Neuronal stem cell (in vitro differentiated cells): ENCODE data around the gene ACACA.

Experiments
- DNase-seq: peaks from one replicate; pipeline ENCODE4 v3.0.0-alpha.2; 2013; ENCODE audit warnings: low spot score
- H2AFZ ChIP-seq: one replicate; pipeline ENCODE4 v1.6.1; 2013; ENCODE audit warnings: mild to moderate bottlenecking, low read length, inconsistent platforms
- H2AK5ac ChIP-seq: 2 replicates; pipeline ENCODE4 v1.6.1; 2013; ENCODE audit warnings: low read depth, mild to moderate bottlenecking, inconsistent platforms, low read length, moderate library complexity, mixed read lengths
- H2BK120ac ChIP-seq: 2 replicates; pipeline ENCODE4 v1.6.1; 2013; ENCODE audit warnings: low read depth, mild to moderate bottlenecking, inconsistent platforms, low read length, moderate library complexity, mixed read lengths
- H2BK12ac ChIP-seq: one replicate; pipeline ENCODE4 v1.6.1; 2013; ENCODE audit warnings: low read length, inconsistent platforms
- H2BK15ac ChIP-seq: 2 replicates; pipeline ENCODE4 v1.6.1; 2013; ENCODE audit warnings: mild to moderate bottlenecking, low read length, inconsistent platforms, mixed read lengths
- H2BK5ac ChIP-seq: one replicate; pipeline ENCODE4 v1.6.1; 2013; ENCODE audit warnings: inconsistent platforms, mild to moderate bottlenecking, low read length, moderate library complexity
- H3K14ac ChIP-seq: one replicate; pipeline ENCODE4 v1.6.1; 2013; ENCODE audit warnings: low read length, inconsistent platforms
- H3K18ac ChIP-seq: 2 replicates; pipeline ENCODE4 v1.6.1; 2013; ENCODE audit warnings: low read length, inconsistent platforms
- H3K23ac ChIP-seq: 2 replicates; pipeline ENCODE4 v1.6.1; 2013; ENCODE audit warnings: low read depth, mild to moderate bottlenecking, mixed read lengths, low read length, inconsistent platforms; ENCODE audit not compliant: poor library complexity
- H3K27ac ChIP-seq: replicated peaks from 3 replicates; pipeline ENCODE4 v1.5.1; 2013; ENCODE audit warnings: low read length, inconsistent platforms
- H3K27me3 ChIP-seq, 3 experiments: 2 replicates each; pipeline ENCODE4 v1.6.1; 2013; ENCODE audit warnings: low read length in 3 of 3, mild to moderate bottlenecking in 2 of 3, inconsistent platforms in 1 of 3, low read depth in 1 of 3, mixed read lengths in 1 of 3, moderate library complexity in 1 of 3; ENCODE audit not compliant: control insufficient read depth in 3 of 3, insufficient read depth in 3 of 3
- H3K36me3 ChIP-seq, 2 donors: replicated peaks in 1 of 2; 2 replicates each; pipeline ENCODE4 v1.6.1; 2013; ENCODE audit warnings: low read length in 2 of 2; ENCODE audit not compliant: control insufficient read depth in 2 of 2, insufficient read depth in 2 of 2
- H3K4ac ChIP-seq: 2 replicates; pipeline ENCODE4 v1.6.1; 2013; ENCODE audit warnings: inconsistent platforms, mild to moderate bottlenecking, low read length, moderate library complexity
- H3K4me1 ChIP-seq, 2 donors: 1 replicate in 1 of 2; 2 replicates in 1 of 2; pipeline ENCODE4 v1.6.1; 2013; ENCODE audit warnings: low read length in 2 of 2, low read depth in 1 of 2; ENCODE audit not compliant: control insufficient read depth in 2 of 2, insufficient read depth in 1 of 2
- H3K4me2 ChIP-seq: one replicate; pipeline ENCODE4 v1.6.1; 2013; ENCODE audit warnings: mild to moderate bottlenecking, low read length, inconsistent platforms; ENCODE audit not compliant: insufficient read depth, poor library complexity, severe bottlenecking
- H3K4me3 ChIP-seq, 2 donors: 2 replicates each; pipeline ENCODE4 v1.5.1; 2013; ENCODE audit warnings: low read length in 2 of 2, mild to moderate bottlenecking in 2 of 2, inconsistent platforms in 1 of 2, moderate library complexity in 1 of 2
- H3K79me1 ChIP-seq: one replicate; pipeline ENCODE4 v1.6.1; 2013; ENCODE audit warnings: low read depth, mild to moderate bottlenecking, inconsistent platforms, low read length, moderate library complexity
- H3K9ac ChIP-seq: one replicate; pipeline ENCODE4 v1.6.1; 2013; ENCODE audit warnings: mild to moderate bottlenecking, low read depth, low read length, inconsistent platforms; ENCODE audit not compliant: poor library complexity
- H3K9me3 ChIP-seq, 2 donors: replicated peaks in 1 of 2; 2 replicates each; pipeline versions ENCODE3 to v1.6.1; 2013; ENCODE audit warnings: low read length in 2 of 2, mild to moderate bottlenecking in 2 of 2, inconsistent platforms in 1 of 2, low read depth in 1 of 2, mixed read lengths in 1 of 2, moderate library complexity in 1 of 2; ENCODE audit not compliant: control insufficient read depth in 2 of 2, insufficient read depth in 1 of 2
- H4K8ac ChIP-seq: one replicate; pipeline ENCODE4 v1.6.1; 2013; ENCODE audit warnings: low read depth, mild to moderate bottlenecking, inconsistent platforms, low read length, moderate library complexity
- H4K91ac ChIP-seq: one replicate; pipeline ENCODE4 v1.6.1; 2013; ENCODE audit warnings: low read length, low read depth, mild to moderate bottlenecking, inconsistent platforms; ENCODE audit not compliant: poor library complexity
- WGBS, 2 donors: extraction: QIAGEN DNeasy Blood & Tissue Kit; methylation state at CpG; one replicate each; pipeline ENCODE4 v1.1.7; 2013; ENCODE audit warnings: missing lambda C conversion rate in 2 of 2, mixed read lengths in 1 of 2; ENCODE audit not compliant: insufficient read length in 2 of 2, insufficient replicate concordance in 1 of 2; ENCODE audit errors: extremely low coverage in 2 of 2; 5-methylcytosine and 5-hydroxymethylcytosine counted together

ACACA gene

DNA sequence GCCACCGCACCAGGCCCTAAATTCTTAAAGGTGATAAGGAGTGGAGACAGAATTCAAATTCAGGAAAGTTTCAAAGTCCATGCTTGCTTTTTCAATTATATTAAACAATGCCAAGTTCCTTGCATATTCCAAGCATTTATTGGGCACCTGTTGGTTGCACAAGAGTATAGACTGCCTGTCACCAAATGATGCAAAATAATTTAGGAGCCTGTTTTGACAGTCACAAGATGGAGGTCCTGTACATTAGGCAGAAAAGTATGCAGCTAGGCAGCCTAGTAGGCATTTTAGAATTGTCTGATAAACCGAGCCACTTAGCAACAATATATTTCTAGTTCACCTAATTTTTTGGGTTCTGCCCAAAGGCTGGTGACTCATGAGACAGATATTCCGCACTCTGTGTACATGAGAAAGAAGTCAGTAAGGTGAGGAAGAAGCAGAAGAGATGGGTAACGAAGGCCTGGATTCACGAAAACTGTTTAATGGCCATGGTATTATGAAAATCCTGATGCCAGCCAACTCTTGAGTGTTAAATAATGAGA, 7.3 kb downstream of the ACACA start:
- Histone ChIP-seq H3K36me3 (peaks cover 0 to 12% of the 10 kb centered on the region in 2 donors), H3K23ac (no peak overlapping the region), H3K9ac (no peak overlapping the region), H2AK5ac (no peak overlapping the region), H3K79me1 (no peaks in the 10 kb centered on the region), H2BK12ac (no peak overlapping the region), H2AFZ (no peak overlapping the region), H2BK120ac (no peak overlapping the region), H3K14ac (no peak overlapping the region), H4K8ac (no peak overlapping the region), H3K4me2 (no peak overlapping the region), H3K9me3 (no peaks in the 10 kb centered on the region), H2BK5ac (no peak overlapping the region), H3K27me3 (no peaks in the 10 kb centered on the region), H2BK15ac (no peak overlapping the region), H4K91ac (no peak overlapping the region), H3K4ac (no peak overlapping the region), H3K4me3 (no peak overlapping the region), H3K4me1 (no peaks in the 10 kb centered on the region), H3K27ac (no peak overlapping the region), H3K18ac (no peak overlapping the region)
- no CpG with 5 or more reads among the region's 5 CpGs for WGBS, 2 donors
- DNase-seq: no peak

DNA sequence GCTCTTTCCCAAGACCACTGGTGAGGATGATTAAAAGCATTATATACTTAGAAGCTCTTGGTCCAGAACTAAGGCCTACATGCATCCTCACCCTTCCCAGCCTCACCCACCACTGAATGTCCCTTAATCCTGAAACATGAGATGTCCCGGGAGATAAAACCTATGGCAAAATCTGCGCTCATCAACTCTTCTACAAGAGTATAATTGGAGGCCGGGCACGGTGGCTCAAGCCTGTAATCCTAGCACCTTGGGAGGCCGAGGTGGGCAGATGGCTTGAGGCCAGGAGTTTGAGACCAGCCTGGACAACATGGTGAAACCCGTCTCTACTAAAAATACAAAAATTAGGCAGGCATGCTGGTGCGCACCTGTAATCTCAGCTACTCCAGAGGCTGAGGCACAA, 13.3 kb downstream of the ACACA start:
- no CpG with 5 or more reads among the region's 7 CpGs for WGBS, 2 donors
- H3K14ac ChIP-seq: no peak overlapping the region
- H2AFZ ChIP-seq: no peak overlapping the region
- no peak overlapping the region for H2BK5ac ChIP-seq
- H2BK15ac ChIP-seq: no peak overlapping the region
- no peak overlapping the region for H2BK12ac ChIP-seq
- H2BK120ac ChIP-seq: no peak overlapping the region
- no peak overlapping the region for H3K27ac ChIP-seq
- no peaks in the 10 kb centered on the region for H3K79me1 ChIP-seq
- no peak overlapping the region for H3K4me3 ChIP-seq
- no peak overlapping the region for H3K9ac ChIP-seq
- H3K4ac ChIP-seq: no peak overlapping the region
- H3K4me1 ChIP-seq: peaks cover 0 to 3% of the 10 kb centered on the region in 2 donors
- H4K91ac ChIP-seq: no peak overlapping the region
- no peak overlapping the region for H3K4me2 ChIP-seq
- H3K18ac ChIP-seq: no peak overlapping the region
- no peaks in the 10 kb centered on the region for H3K9me3 ChIP-seq
- no peak overlapping the region for H4K8ac ChIP-seq
- H3K23ac ChIP-seq: no peak overlapping the region
- H3K36me3 ChIP-seq: no peaks in the 10 kb centered on the region
- no peaks in the 10 kb centered on the region for H3K27me3 ChIP-seq
- no peak overlapping the region for H2AK5ac ChIP-seq
- DNase-seq: no peak

GRCh38 chr17:37392024-37392590, 14.5 kb downstream of the ACACA start:
- Histone ChIP-seq H3K27me3 (no peaks in the 10 kb centered on the region), H2BK5ac (no peak overlapping the region), H2AK5ac (no peak overlapping the region), H3K14ac (no peak overlapping the region), H3K4ac (no peak overlapping the region), H3K4me2 (no peak overlapping the region), H2AFZ (no peak overlapping the region), H3K9me3 (no peaks in the 10 kb centered on the region), H3K4me3 (no peak overlapping the region), H2BK15ac (no peak overlapping the region), H3K36me3 (no peaks in the 10 kb centered on the region), H4K8ac (no peak overlapping the region), H4K91ac (no peak overlapping the region), H3K18ac (no peak overlapping the region), H2BK12ac (no peak overlapping the region), H3K4me1 (peaks cover 0 to 3% of the 10 kb centered on the region in 2 donors), H3K79me1 (no peaks in the 10 kb centered on the region), H3K9ac (no peak overlapping the region), H3K23ac (no peak overlapping the region), H3K27ac (no peak overlapping the region), H2BK120ac (no peak overlapping the region)
- DNase-seq: no peak
- no CpG with 5 or more reads among the region's 3 CpGs for WGBS, 2 donors

- Histone ChIP-seq H3K4me1 (peaks cover 0 to 3% of the 10 kb centered on the region in 2 donors), H3K14ac (no peak overlapping the region), H2AK5ac (no peak overlapping the region), H3K9me3 (no peaks in the 10 kb centered on the region), H3K23ac (no peak overlapping the region), H3K18ac (no peak overlapping the region), H3K4me2 (no peak overlapping the region), H2BK15ac (no peak overlapping the region), H3K36me3 (no peaks in the 10 kb centered on the region), H3K27me3 (no peaks in the 10 kb centered on the region), H2BK120ac (no peak overlapping the region), H3K4ac (no peak overlapping the region), H3K4me3 (no peak overlapping the region), H3K9ac (no peak overlapping the region), H4K91ac (no peak overlapping the region), H3K27ac (no peak overlapping the region), H2BK12ac (no peak overlapping the region), H4K8ac (no peak overlapping the region), H2BK5ac (no peak overlapping the region), H2AFZ (no peak overlapping the region), H3K79me1 (no peaks in the 10 kb centered on the region)
- DNase-seq: no peak
- WGBS, 2 donors: no CpG with 5 or more reads among the region's 6 CpGs
Observed at GRCh38 chr17:37391146-37391545, 15.5 kb downstream of the ACACA start.
